GM19324 (cell line): ENCODE results near the gene IL10RA.

ENCODE experiments used
- ATAC-seq: cut with Tn5 transposase; IDR thresholded peaks from one replicate; pipeline ENCODE4 v1.9.1; 2021; ENCODE audit warnings: mild to moderate bottlenecking, moderate library complexity; ENCODE audit not compliant: unreplicated experiment, low FRiP score

Gene IL10RA

GRCh38 chr11:118005224-118006152 lies 19.3 kb downstream of the IL10RA start:
- no peak for ATAC-seq

- no peak for ATAC-seq
Measured at GRCh38 chr11:118006153-118006534, 19.9 kb downstream of the IL10RA start.

- no peak for ATAC-seq
Measured at GRCh38 chr11:118007040-118007439, 20.8 kb downstream of the IL10RA start.

- peak; percentile 51 for ATAC-seq
Measured at GRCh38 chr11:118007563-118008270, 21.5 kb downstream of the IL10RA start.

GRCh38 chr11:118008271-118008911 lies 22.2 kb downstream of the IL10RA start:
- no peak for ATAC-seq

- ATAC-seq, result no peak
Measured at GRCh38 chr11:118009864-118010737, 23.9 kb downstream of the IL10RA start.

GRCh38 chr11:118010738-118011461 lies 24.7 kb downstream of the IL10RA start:
- peak; percentile 66 for ATAC-seq

GRCh38 chr11:118012083-118012669 lies 26.0 kb downstream of the IL10RA start:
- ATAC-seq, result no peak

GRCh38 chr11:118014022-118014421 lies 27.8 kb downstream of the IL10RA start:
- ATAC-seq, result no peak

GRCh38 chr11:118015385-118015841 lies 29.2 kb downstream of the IL10RA start:
- ATAC-seq, result no peak

- ATAC-seq, result no peak
Measured at GRCh38 chr11:118016104-118016503, 29.9 kb downstream of the IL10RA start.

- no peak for ATAC-seq
Measured at GRCh38 chr11:118017111-118017510, 30.9 kb downstream of the IL10RA start.

- ATAC-seq, result no peak
Measured at GRCh38 chr11:118017631-118018315, 31.6 kb downstream of the IL10RA start.

GRCh38 chr11:118018401-118018800 lies 32.2 kb downstream of the IL10RA start:
- ATAC-seq, result no peak

- ATAC-seq, result no peak
Measured at GRCh38 chr11:118021146-118021545, 35.0 kb downstream of the IL10RA start.

- no peak for ATAC-seq
Measured at GRCh38 chr11:118027694-118028093, 41.5 kb downstream of the IL10RA start.

- no peak for ATAC-seq
Measured at GRCh38 chr11:118028626-118029025, 42.4 kb downstream of the IL10RA start.

GRCh38 chr11:118033443-118033842 lies 47.2 kb downstream of the IL10RA start:
- no peak for ATAC-seq
